Body of pancreas (tissue), 4 donors: ENCODE results near the gene TPH1. TPM values are rescaled to one million over a fixed set of nuclear protein-coding genes. Genes with fewer than 3 reads are reported as not detected.

ENCODE experiments used
- ATAC-seq: fragments of 150-250 bp; one replicate; pipeline ENCODE4 v1.9.1; 2016
- DNase-seq, 4 donors: peaks; one replicate each; pipeline ENCODE4 v3.0.0-alpha.2; 2019
- H3K27ac ChIP-seq, 4 donors: fragments of 200-600 bp; sonication (generic); 1 replicate in 3 of 4; 2 replicates in 1 of 4; pipeline versions ENCODE4 v1.5.1 to v1.6.1; 2016 to 2019; ENCODE audit warnings: mild to moderate bottlenecking in 1 of 4, mixed read lengths in 1 of 4, moderate library complexity in 1 of 4
- H3K27me3 ChIP-seq, 2 donors: fragments of 200-600 bp; sonication (generic); one replicate each; pipeline ENCODE4 v1.6.0; 2016; ENCODE audit warnings: mild to moderate bottlenecking in 1 of 2
- H3K36me3 ChIP-seq, 2 donors: fragments of 200-600 bp; sonication (generic); replicated peaks in 1 of 2; 2 replicates each; pipeline ENCODE4 v1.5.1; 2016; ENCODE audit warnings: low read depth in 2 of 2; ENCODE audit not compliant: insufficient read depth in 1 of 2
- H3K4me1 ChIP-seq: fragments of 200-600 bp; sonication (generic); one replicate; pipeline ENCODE4 v1.6.0; 2016
- H3K4me3 ChIP-seq, 2 donors: fragments of 200-600 bp; sonication (generic); 1 replicate in 1 of 2; 2 replicates in 1 of 2; pipeline ENCODE4 v1.5.1; 2016 to 2019
- H3K9me3 ChIP-seq, 3 donors: fragments of 200-600 bp; sonication (generic); 1 replicate in 2 of 3; 2 replicates in 1 of 3; pipeline ENCODE4 v1.5.1; 2016
- CTCF ChIP-seq, 7 experiments: fragments of 450-650 bp in 4 of 7; fragments of 200-600 bp in 3 of 7; sonication (generic) in 3 of 7; IDR thresholded peaks; one replicate each; pipeline ENCODE4 v1.5.1; 2016 to 2019; ENCODE audit warnings: antibody characterized with exemption in 7 of 7
- POLR2A ChIP-seq, 3 donors: fragments of 450-650 bp; IDR thresholded peaks; one replicate each; pipeline ENCODE4 v1.6.1; 2016; ENCODE audit warnings: antibody characterized with exemption in 3 of 3, mild to moderate bottlenecking in 2 of 3
- WGBS, 2 donors: methylation state at CpG; one replicate each; pipeline ENCODE4 v1.1.5; 2017; 5-methylcytosine and 5-hydroxymethylcytosine counted together
- intact Hi-C: fragments of 100-400 bp; cut with DNase I; formaldehyde crosslinking; loops from one replicate; pipeline ENCODE4 v1.15.1; 2023
- total RNA-seq, 2 donors: library from RNA; depleted of rRNA; stranded (reverse); fragments of >200 nt; gene quantifications; one replicate each; pipeline ENCODE4 v1.1.0, GENCODE V29; 2016

Gene TPH1
- total RNA-seq, 2 donors from 2014 or later, result 0.52 TPM; not detected in 1

DNA sequence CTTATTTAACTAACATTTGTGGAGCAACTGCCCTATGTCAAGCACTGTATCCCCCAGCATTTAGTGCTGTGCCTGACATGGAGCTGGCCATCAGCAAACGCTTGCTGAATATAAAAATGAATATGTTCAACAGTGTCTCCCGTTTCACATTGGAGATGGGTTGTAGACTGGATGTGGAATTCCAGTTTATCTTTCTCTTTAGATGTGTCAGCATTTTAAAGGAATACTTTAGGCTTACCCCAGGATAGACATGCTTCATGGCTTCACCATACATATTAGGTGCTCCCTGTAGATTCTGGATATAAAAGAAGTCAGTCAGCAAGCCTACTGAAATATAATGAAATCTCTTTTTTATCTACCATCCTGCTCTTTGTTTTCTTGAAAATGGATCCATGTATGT, 21.3 kb upstream of the TPH1 start:
- peaks cover 27% of the 10 kb centered on the region for H3K4me1 ChIP-seq
- H3K36me3 ChIP-seq, result no peaks in the 10 kb centered on the region
- no peak for ATAC-seq
- no peaks in the 10 kb centered on the region for H3K27me3 ChIP-seq
- intact Hi-C loops, result no loop called here
- WGBS, 2 donors, result 95 to 97% methylated on average over 2 of the region's 2 CpGs
- no peak for TF ChIP-seq CTCF (IDR thresholded peaks at IDR 0.05)
- no peak for TF ChIP-seq POLR2A (IDR thresholded peaks at IDR 0.05)
- H3K4me3 ChIP-seq, result no peak overlapping the region
- no peak overlapping the region for H3K27ac ChIP-seq
- no peaks in the 10 kb centered on the region for H3K9me3 ChIP-seq
- DNase-seq, result no peak

DNA sequence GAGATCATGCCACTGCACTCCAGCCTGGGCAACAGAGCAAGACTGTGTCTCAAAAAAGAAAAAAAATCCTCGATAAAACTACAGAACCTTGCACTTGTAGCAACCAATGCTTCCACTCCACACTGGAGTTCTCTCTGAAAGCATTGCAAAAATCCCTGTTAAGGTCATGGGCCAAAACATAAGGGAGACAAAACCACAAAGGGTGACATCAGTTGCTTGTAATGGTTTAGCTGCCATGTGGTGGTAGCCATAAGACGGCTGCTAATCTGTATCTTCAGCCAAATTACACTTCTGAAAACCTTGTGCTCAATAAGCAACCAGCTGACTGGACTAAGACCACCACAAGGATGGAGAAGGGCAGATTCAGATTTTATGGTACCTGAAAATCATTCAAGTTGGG, 20.6 kb upstream of the TPH1 start:
- no peak overlapping the region for H3K4me3 ChIP-seq
- H3K27me3 ChIP-seq, result no peaks in the 10 kb centered on the region
- no peaks in the 10 kb centered on the region for H3K36me3 ChIP-seq
- no peak for DNase-seq
- H3K27ac ChIP-seq, result no peak overlapping the region
- H3K4me1 ChIP-seq, result peaks cover 27% of the 10 kb centered on the region
- no peak for ATAC-seq
- intact Hi-C loops, result no loop called here
- H3K9me3 ChIP-seq, result no peaks in the 10 kb centered on the region
- WGBS, 2 donors, result 89 to 95% methylated on average over 2 of the region's 2 CpGs
- TF ChIP-seq POLR2A (IDR thresholded peaks at IDR 0.05) (no peak), CTCF (IDR thresholded peaks at IDR 0.05) (no peak)

DNA sequence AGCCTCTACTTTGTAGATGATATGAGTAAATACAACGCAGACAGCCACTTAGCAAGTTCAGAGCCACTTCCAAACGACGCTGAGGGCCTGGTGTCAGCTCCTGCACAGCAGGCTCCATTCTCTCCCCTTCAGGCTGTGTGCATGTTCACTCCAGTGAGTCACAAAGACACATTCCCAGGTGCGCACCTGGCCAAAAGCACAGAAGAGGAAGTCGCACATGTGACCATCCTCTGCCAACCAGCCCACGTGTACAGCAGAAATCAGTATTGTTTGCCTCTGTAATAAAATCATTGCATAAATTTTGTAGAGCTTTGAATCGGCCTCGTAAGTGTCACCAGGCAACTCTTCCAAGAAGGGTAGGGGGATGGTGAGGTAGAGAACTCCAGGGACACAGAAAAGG, 19.5 kb upstream of the TPH1 start:
- H3K9me3 ChIP-seq, result no peaks in the 10 kb centered on the region
- DNase-seq (peak in 3 of 4 donors; percentile 30 to 89 (median 61)), ATAC-seq (no peak)
- peak in 1 of 3 donors; percentile 46 for TF ChIP-seq POLR2A (IDR thresholded peaks at IDR 0.05)
- no peak for TF ChIP-seq CTCF (IDR thresholded peaks at IDR 0.05)
- peaks cover 27% of the 10 kb centered on the region for H3K4me1 ChIP-seq
- H3K27ac ChIP-seq, result peak overlapping the region in 1 of 4 donors; percentile 78
- intact Hi-C loops, result no loop called here
- H3K27me3 ChIP-seq, result no peaks in the 10 kb centered on the region
- no peak overlapping the region for H3K4me3 ChIP-seq
- no peaks in the 10 kb centered on the region for H3K36me3 ChIP-seq
- WGBS, 2 donors, result 87% methylated on average over 7 to 8 of the region's 8 CpGs

- peak; percentile 56 for ATAC-seq
Observed at GRCh38 chr11:18064450-18065054, 18.5 kb upstream of the TPH1 start.

More at GRCh38 chr11:18064450-18065054, 18.5 kb upstream of the TPH1 start:
- Histone ChIP-seq H3K4me1 (peaks cover 27% of the 10 kb centered on the region), H3K4me3 (no peak overlapping the region), H3K27me3 (no peaks in the 10 kb centered on the region), H3K9me3 (no peaks in the 10 kb centered on the region), H3K36me3 (no peaks in the 10 kb centered on the region), H3K27ac (peak overlapping the region in 3 of 4 donors; percentile 39 to 78 (median 44))
- WGBS, 2 donors, result 39 to 41% methylated on average over 7 of the region's 7 CpGs
- intact Hi-C loops, result no loop called here
- TF ChIP-seq CTCF (IDR thresholded peaks at IDR 0.05), result no peak
- TF ChIP-seq POLR2A (IDR thresholded peaks at IDR 0.05), result no peak
- DNase-seq, result peak in 3 of 4 donors; percentile 16 to 22 (median 16)
